ENCODE data around the gene TSPEAR. TPM values are rescaled to one million over a fixed set of nuclear protein-coding genes. Genes with fewer than 3 reads are reported as not detected.

Gene TSPEAR
- total and polyA plus RNA-seq, 2 of the 13 experiments (the other 11 are each of a cell fraction or from before 2014, with no cell fraction given): 0.07 to 0.32 TPM

DNA sequence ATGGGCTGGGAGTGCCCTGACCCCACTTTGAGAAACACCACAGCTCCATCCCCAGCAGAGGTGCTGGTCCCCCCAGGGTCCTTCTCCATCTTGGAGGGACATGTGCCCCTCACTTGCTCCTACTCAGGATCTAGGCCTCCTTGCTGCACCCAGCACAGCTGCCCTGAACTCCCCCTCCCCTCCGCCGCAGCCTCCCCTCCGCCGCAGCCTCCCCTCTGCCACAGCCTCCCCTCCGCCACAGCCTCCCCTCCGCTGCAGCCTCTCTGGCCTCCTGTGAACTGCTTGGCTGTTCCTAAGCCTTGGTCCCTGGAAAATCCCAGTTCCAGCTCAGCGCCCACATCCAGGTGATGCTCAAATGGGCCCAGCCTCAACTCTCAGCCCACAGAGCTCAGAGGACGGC is 15.9 kb upstream of the TSPEAR start:
- no peaks in the 10 kb centered on the region for H3K36me3 ChIP-seq (replicated peaks in 1 of 2; ENCODE audit: control insufficient read depth in 1 of 2, insufficient read depth in 2 of 2, low read length in 2 of 2)
- intact Hi-C loops (cut with micrococcal nuclease; ENCODE audit: unreplicated experiment): no loop called here
- in situ Hi-C loops (cut with HindIII; ENCODE audit: extremely low pct_ligation_motif_present, low pct_unique_long_range_greater_than_20kb): no loop called here
- H3K9ac ChIP-seq (ENCODE audit: insufficient read depth, low read depth, low read length): no peak overlapping the region
- FAIRE-seq (no peak), ATAC-seq (no peak), DNase-seq (ENCODE audit: low spot score) (no peak)
- peaks cover 0 to 41% of the 10 kb centered on the region in 2 experiments; a peak in 3 of 5 replicates for H3K27me3 ChIP-seq (ENCODE audit: control insufficient read depth in 1 of 2, insufficient read depth in 2 of 2, low read length in 2 of 2)
- no TSS peak for BruUV-seq (replicated peaks)
- TF ChIP-seq KAT7 (CRISPR knock-in tag; IDR thresholded peaks at IDR 0.05; ENCODE audit: borderline replicate concordance) (no peak), ZNF558 (CRISPR knock-in tag; IDR thresholded peaks at IDR 0.05; ENCODE audit: borderline replicate concordance) (no peak), ZNF761 (CRISPR knock-in tag; conservative IDR thresholded peaks at IDR 0.05) (no peak), MIER3 (CRISPR knock-in tag; IDR thresholded peaks at IDR 0.05; ENCODE audit: borderline replicate concordance) (no peak), TOE1 (CRISPR knock-in tag; IDR thresholded peaks at IDR 0.05) (no peak), RCOR2 (CRISPR knock-in tag; IDR thresholded peaks at IDR 0.05) (no peak), MEIS1 (CRISPR knock-in tag; IDR thresholded peaks at IDR 0.05; ENCODE audit: borderline replicate concordance) (no peak), PAX8 (CRISPR knock-in tag; IDR thresholded peaks at IDR 0.05; ENCODE audit: borderline replicate concordance) (no peak), NR3C1 (CRISPR knock-in tag; IDR thresholded peaks at IDR 0.05) (no peak), MXI1 (IDR thresholded peaks at IDR 0.05; ENCODE audit: borderline replicate concordance, low read depth, low read length) (no peak), GABPB1 (CRISPR knock-in tag; IDR thresholded peaks at IDR 0.05) (no peak), ZNF335 (CRISPR knock-in tag; IDR thresholded peaks at IDR 0.05) (no peak), ZNF3 (CRISPR knock-in tag; IDR thresholded peaks at IDR 0.05) (no peak), ZNF501 (CRISPR knock-in tag; IDR thresholded peaks at IDR 0.05) (no peak)
- TF ChIP-seq, protein P1, sequence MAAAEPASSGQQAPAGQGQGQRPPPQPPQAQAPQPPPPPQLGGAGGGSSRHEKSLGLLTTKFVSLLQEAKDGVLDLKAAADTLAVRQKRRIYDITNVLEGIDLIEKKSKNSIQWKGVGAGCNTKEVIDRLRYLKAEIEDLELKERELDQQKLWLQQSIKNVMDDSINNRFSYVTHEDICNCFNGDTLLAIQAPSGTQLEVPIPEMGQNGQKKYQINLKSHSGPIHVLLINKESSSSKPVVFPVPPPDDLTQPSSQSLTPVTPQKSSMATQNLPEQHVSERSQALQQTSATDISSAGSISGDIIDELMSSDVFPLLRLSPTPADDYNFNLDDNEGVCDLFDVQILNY (CRISPR knock-in tag; conservative IDR thresholded peaks at IDR 0.05): no peak
- TF ChIP-seq, protein P2, sequence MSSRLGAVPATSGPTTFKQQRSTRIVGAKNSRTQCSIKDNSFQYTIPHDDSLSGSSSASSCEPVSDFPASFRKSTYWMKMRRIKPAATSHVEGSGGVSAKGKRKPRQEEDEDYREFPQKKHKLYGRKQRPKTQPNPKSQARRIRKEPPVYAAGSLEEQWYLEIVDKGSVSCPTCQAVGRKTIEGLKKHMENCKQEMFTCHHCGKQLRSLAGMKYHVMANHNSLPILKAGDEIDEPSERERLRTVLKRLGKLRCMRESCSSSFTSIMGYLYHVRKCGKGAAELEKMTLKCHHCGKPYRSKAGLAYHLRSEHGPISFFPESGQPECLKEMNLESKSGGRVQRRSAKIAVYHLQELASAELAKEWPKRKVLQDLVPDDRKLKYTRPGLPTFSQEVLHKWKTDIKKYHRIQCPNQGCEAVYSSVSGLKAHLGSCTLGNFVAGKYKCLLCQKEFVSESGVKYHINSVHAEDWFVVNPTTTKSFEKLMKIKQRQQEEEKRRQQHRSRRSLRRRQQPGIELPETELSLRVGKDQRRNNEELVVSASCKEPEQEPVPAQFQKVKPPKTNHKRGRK (CRISPR knock-in tag; IDR thresholded peaks at IDR 0.05): no peak
- TF ChIP-seq, protein P3, sequence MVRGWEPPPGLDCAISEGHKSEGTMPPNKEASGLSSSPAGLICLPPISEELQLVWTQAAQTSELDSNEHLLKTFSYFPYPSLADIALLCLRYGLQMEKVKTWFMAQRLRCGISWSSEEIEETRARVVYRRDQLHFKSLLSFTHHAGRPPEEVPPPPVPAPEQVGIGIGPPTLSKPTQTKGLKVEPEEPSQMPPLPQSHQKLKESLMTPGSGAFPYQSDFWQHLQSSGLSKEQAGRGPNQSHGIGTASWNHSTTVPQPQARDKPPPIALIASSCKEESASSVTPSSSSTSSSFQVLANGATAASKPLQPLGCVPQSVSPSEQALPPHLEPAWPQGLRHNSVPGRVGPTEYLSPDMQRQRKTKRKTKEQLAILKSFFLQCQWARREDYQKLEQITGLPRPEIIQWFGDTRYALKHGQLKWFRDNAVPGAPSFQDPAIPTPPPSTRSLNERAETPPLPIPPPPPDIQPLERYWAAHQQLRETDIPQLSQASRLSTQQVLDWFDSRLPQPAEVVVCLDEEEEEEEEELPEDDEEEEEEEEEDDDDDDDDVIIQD (CRISPR knock-in tag; IDR thresholded peaks at IDR 0.05; ENCODE audit: low read depth): no peak
- TF ChIP-seq, protein P4, sequence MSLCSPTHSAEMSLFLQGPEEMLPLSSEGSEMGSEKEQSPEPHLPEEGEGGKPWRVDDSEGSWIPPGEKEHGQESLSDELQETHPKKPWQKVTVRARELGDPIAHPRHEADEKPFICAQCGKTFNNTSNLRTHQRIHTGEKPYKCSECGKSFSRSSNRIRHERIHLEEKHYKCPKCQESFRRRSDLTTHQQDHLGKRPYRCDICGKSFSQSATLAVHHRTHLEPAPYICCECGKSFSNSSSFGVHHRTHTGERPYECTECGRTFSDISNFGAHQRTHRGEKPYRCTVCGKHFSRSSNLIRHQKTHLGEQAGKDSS (CRISPR knock-in tag; IDR thresholded peaks at IDR 0.05; ENCODE audit: borderline replicate concordance, low read depth): no peak
- TF ChIP-seq, protein P5, sequence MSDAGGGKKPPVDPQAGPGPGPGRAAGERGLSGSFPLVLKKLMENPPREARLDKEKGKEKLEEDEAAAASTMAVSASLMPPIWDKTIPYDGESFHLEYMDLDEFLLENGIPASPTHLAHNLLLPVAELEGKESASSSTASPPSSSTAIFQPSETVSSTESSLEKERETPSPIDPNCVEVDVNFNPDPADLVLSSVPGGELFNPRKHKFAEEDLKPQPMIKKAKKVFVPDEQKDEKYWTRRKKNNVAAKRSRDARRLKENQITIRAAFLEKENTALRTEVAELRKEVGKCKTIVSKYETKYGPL (CRISPR knock-in tag; IDR thresholded peaks at IDR 0.05): no peak
- TF ChIP-seq, protein P6, sequence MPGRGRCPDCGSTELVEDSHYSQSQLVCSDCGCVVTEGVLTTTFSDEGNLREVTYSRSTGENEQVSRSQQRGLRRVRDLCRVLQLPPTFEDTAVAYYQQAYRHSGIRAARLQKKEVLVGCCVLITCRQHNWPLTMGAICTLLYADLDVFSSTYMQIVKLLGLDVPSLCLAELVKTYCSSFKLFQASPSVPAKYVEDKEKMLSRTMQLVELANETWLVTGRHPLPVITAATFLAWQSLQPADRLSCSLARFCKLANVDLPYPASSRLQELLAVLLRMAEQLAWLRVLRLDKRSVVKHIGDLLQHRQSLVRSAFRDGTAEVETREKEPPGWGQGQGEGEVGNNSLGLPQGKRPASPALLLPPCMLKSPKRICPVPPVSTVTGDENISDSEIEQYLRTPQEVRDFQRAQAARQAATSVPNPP (CRISPR knock-in tag; IDR thresholded peaks at IDR 0.05): no peak
- WGBS (ENCODE audit: low lambda C conversion rate): 86% methylated on average over 7 of the region's 8 CpGs
- CTCF ChIA-PET (ENCODE audit: low intra/inter-chr PET ratio, low total read pairs): no interaction called here
- no peak overlapping the region for H2AFZ ChIP-seq (ENCODE audit: low read length)
- POLR2A ChIA-PET: no interaction called here
- no peak overlapping the region for H3K27ac ChIP-seq (ENCODE audit: extremely low read length, insufficient read depth, low read length)
- no peaks in the 10 kb centered on the region for H3K9me3 ChIP-seq (ENCODE audit: low read length)
- no peak overlapping the region for H3K4me3 ChIP-seq (replicated peaks in 1 of 3; ENCODE audit: insufficient read depth in 1 of 3, low read depth in 2 of 3, low read length in 3 of 3)
- peaks cover 23% of the 10 kb centered on the region for H3K4me1 ChIP-seq (ENCODE audit: insufficient read depth, low read length)
- H3K79me2 ChIP-seq (ENCODE audit: insufficient read depth, low read length): no peaks in the 10 kb centered on the region
- no peak overlapping the region for H3K4me2 ChIP-seq (ENCODE audit: low read depth, low read length)
- H4K20me1 ChIP-seq (ENCODE audit: insufficient read depth, low read length): no peaks in the 10 kb centered on the region
